SK-N-SH (cell line): Measurements from ENCODE around the gene PRLH. TPM values are rescaled to one million over a fixed set of nuclear protein-coding genes. Genes with fewer than 3 reads are reported as not detected.

Experiments used
- CTCF ChIA-PET: fragments of 300-600, 350-600 bp; formaldehyde crosslinking; extraction: SDS; loops from one replicate; lab custom pipeline; 2021; lab: Yijun Ruan, JAX
- POLR2A ChIA-PET: fragments of 350-600 bp; sonication (Branson Sonifier 250); formaldehyde crosslinking; extraction: SDS; loops from one replicate; lab custom pipeline; 2020; ENCODE audit warnings: antibody characterized with exemption, inconsistent platforms; lab: Yijun Ruan, JAX
- DNase-seq: peaks from one replicate; pipeline ENCODE4 v3.0.0; 2012
- H2AFZ ChIP-seq: fragments of 200-600 bp; sonication (generic); 2 replicates; pipeline ENCODE4 v1.8.1; 2016; ENCODE audit warnings: antibody characterized with exemption, mild to moderate bottlenecking, low read depth
- H3F3A ChIP-seq: fragments of 200-600 bp; sonication (generic); replicated peaks from 2 replicates; pipeline ENCODE3; 2016; ENCODE audit warnings: antibody characterized with exemption, mild to moderate bottlenecking; ENCODE audit not compliant: insufficient read depth
- H3K27ac ChIP-seq, 2 experiments: fragments of 200-500 bp in 1 of 2; fragments of 200-600 bp in 1 of 2; sonication (Bioruptor generic) in 1 of 2; sonication (generic), shearing (Covaris generic) in 1 of 2; 2 replicates each; pipeline versions ENCODE4 v1.5.1 to v1.6.1; 2014 to 2016; ENCODE audit warnings: low read depth in 2 of 2, inconsistent platforms in 1 of 2, low read length in 1 of 2, mild to moderate bottlenecking in 1 of 2, mixed read lengths in 1 of 2
- H3K27me3 ChIP-seq: fragments of 200-600 bp; sonication (generic), shearing (Covaris generic); 2 replicates; pipeline ENCODE4 v1.6.1; 2016; ENCODE audit warnings: mixed run types; ENCODE audit not compliant: insufficient read depth
- H3K36me3 ChIP-seq, 2 experiments: fragments of 200-500 bp in 1 of 2; fragments of 200-600 bp in 1 of 2; sonication (Bioruptor generic) in 1 of 2; sonication (generic) in 1 of 2; replicated peaks in 1 of 2; 2 replicates each; pipeline versions ENCODE3 to v1.5.1; 2014 to 2016; ENCODE audit warnings: low read length in 1 of 2, mild to moderate bottlenecking in 1 of 2; ENCODE audit not compliant: insufficient read depth in 2 of 2, control insufficient read depth in 1 of 2
- H3K4me1 ChIP-seq, 2 experiments: fragments of 200-500 bp in 1 of 2; fragments of 200-600 bp in 1 of 2; sonication (Bioruptor generic) in 1 of 2; sonication (generic), shearing (Covaris generic) in 1 of 2; 2 replicates each; pipeline versions ENCODE4 v1.5.1 to v1.6.1; 2014 to 2016; ENCODE audit warnings: low read depth in 1 of 2, low read length in 1 of 2, mixed run types in 1 of 2; ENCODE audit not compliant: insufficient read depth in 2 of 2, control insufficient read depth in 1 of 2
- H3K4me2 ChIP-seq: fragments of 200-600 bp; sonication (generic), shearing (Covaris generic); 2 replicates; pipeline ENCODE4 v1.6.1; 2017; ENCODE audit warnings: mixed run types
- H3K4me3 ChIP-seq, 2 experiments: fragments of 200-500 bp in 1 of 2; fragments of 200-600 bp in 1 of 2; sonication (Bioruptor generic) in 1 of 2; sonication (generic), shearing (Covaris generic) in 1 of 2; 2 replicates each; pipeline versions ENCODE4 v1.5.1 to v1.8.1; 2014 to 2016; ENCODE audit warnings: low read depth in 2 of 2, inconsistent platforms in 1 of 2, low read length in 1 of 2, mild to moderate bottlenecking in 1 of 2, mixed read lengths in 1 of 2, moderate library complexity in 1 of 2
- H3K79me2 ChIP-seq: fragments of 200-600 bp; sonication (generic); 2 replicates; pipeline ENCODE4 v1.8.1; 2017; ENCODE audit warnings: mild to moderate bottlenecking; ENCODE audit not compliant: insufficient read depth
- H3K9ac ChIP-seq: fragments of 200-600 bp; sonication (generic); 2 replicates; pipeline ENCODE4 v1.6.1; 2017; ENCODE audit warnings: mixed run types
- H3K9me2 ChIP-seq: fragments of 200-600 bp; sonication (generic); 2 replicates; pipeline ENCODE4 v1.6.1; 2017; ENCODE audit warnings: mixed run types
- H3K9me3 ChIP-seq: fragments of 200-600 bp; sonication (generic); 2 replicates; pipeline ENCODE4 v1.6.1; 2017; ENCODE audit warnings: mixed run types, mild to moderate bottlenecking, moderate library complexity
- H4K20me1 ChIP-seq: fragments of 200-600 bp; sonication (generic); 2 replicates; pipeline ENCODE4 v1.6.1; 2017; ENCODE audit warnings: mild to moderate bottlenecking, mixed run types; ENCODE audit not compliant: insufficient read depth
- MAX ChIP-seq: IDR thresholded peaks from 2 replicates; pipeline ENCODE4 v1.4.0; 2012; ENCODE audit warnings: low read depth
- MXI1 ChIP-seq: IDR thresholded peaks from 2 replicates; pipeline ENCODE4 v1.6.1; 2012; ENCODE audit warnings: mild to moderate bottlenecking, low read depth, low read length, improper control_type of control experiment
- NFIC ChIP-seq: IDR thresholded peaks from 2 replicates; pipeline ENCODE4 v1.4.0; 2012; ENCODE audit warnings: borderline replicate concordance
- NRF1 ChIP-seq: IDR thresholded peaks from 2 replicates; pipeline ENCODE4 v1.6.1; 2012; ENCODE audit warnings: low read depth, mild to moderate bottlenecking, low read length
- PBX3 ChIP-seq: IDR thresholded peaks from 2 replicates; pipeline ENCODE4; 2012
- POLR2AphosphoS5 ChIP-seq: IDR thresholded peaks from 2 replicates; pipeline ENCODE4 v1.6.1; 2012; ENCODE audit warnings: low read depth, low read length
- RXRA ChIP-seq: IDR thresholded peaks from 2 replicates; pipeline ENCODE4 v1.4.0; 2012; ENCODE audit warnings: low read depth, mild to moderate bottlenecking, borderline replicate concordance
- SIN3A ChIP-seq: IDR thresholded peaks from 2 replicates; pipeline ENCODE4 v1.6.1; 2012; ENCODE audit warnings: low read depth, mild to moderate bottlenecking, low read length, moderate library complexity, borderline replicate concordance
- TCF12 ChIP-seq: IDR thresholded peaks from 2 replicates; pipeline ENCODE4 v1.4.0; 2012
- USF2 ChIP-seq: fragments of 150-350 bp; IDR thresholded peaks from 2 replicates; pipeline ENCODE4 v1.6.1; 2017; ENCODE audit warnings: antibody characterized with exemption, low read length, low read depth, borderline replicate concordance
- WGBS: methylation state at CpG from one replicate; pipeline ENCODE4 v1.1.6; 2017; ENCODE audit warnings: low lambda C conversion rate; 5-methylcytosine and 5-hydroxymethylcytosine counted together
- polyA plus RNA-seq, 3 experiments: library from polyadenylated mRNA; depleted of rRNA; stranded (reverse); fragments of >200 nt; gene quantifications; 2 replicates each; pipeline ENCODE4 v1.2.3, GENCODE V29; 2012

The PRLH gene
- polyA plus RNA-seq, 1 of the 3 experiments (the other 2 are of a cell fraction) = not detected

GRCh38 chr2:237532160-237532559 is 34.2 kb upstream of the PRLH start (continued):
- TF ChIP-seq USF2 (no peak), NFIC (no peak), SIN3A (no peak), TCF12 (no peak)

GRCh38 chr2:237533668-237534161 is 32.7 kb upstream of the PRLH start:
- TF ChIP-seq NRF1 = no peak
- ChIA-PET CTCF (interaction anchor here (1.0 to 4.2 kb wide), 4 partner anchors 17 to 440 kb away, joined by 3 to 26 read pairs (median 14); no protein-coding TSS in a partner anchor), POLR2A (no interaction called here)
- Histone ChIP-seq H3K4me1 (peaks cover 0 to 4% of the 10 kb centered on the region in 2 experiments; a peak in 1 of 4 replicates), H3K79me2 (peaks cover 4% of the 10 kb centered on the region; the same call in 1 of the 2 replicates), H3F3A (peaks cover 3% of the 10 kb centered on the region), H2AFZ (no peak overlapping the region), H3K4me2 (no peak overlapping the region), H3K27me3 (no peaks in the 10 kb centered on the region), H3K9ac (no peak overlapping the region), H3K9me3 (no peaks in the 10 kb centered on the region), H4K20me1 (no peaks in the 10 kb centered on the region), H3K9me2 (no peaks in the 10 kb centered on the region), H3K4me3 (no peak overlapping the region), H3K36me3 (peaks cover 7 to 71% of the 10 kb centered on the region in 2 experiments), H3K27ac (no peak overlapping the region)
- WGBS = 83% methylated on average over 7 of the region's 7 CpGs
- DNase-seq = no peak

GRCh38 chr2:237534380-237534779 is 32.0 kb upstream of the PRLH start:
- ChIA-PET CTCF (interaction anchor here (1.0 to 4.2 kb wide), 3 partner anchors 22 to 441 kb away, joined by 3 to 26 read pairs (median 23); no protein-coding TSS in a partner anchor), POLR2A (no interaction called here)
- Histone ChIP-seq H3K4me3 (no peak overlapping the region), H3K4me2 (no peak overlapping the region), H3K9me2 (no peaks in the 10 kb centered on the region), H3K4me1 (peaks cover 0 to 4% of the 10 kb centered on the region in 2 experiments; a peak in 1 of 4 replicates), H3K9me3 (no peaks in the 10 kb centered on the region), H3K9ac (no peak overlapping the region), H3K36me3 (peaks cover 7 to 65% of the 10 kb centered on the region in 2 experiments), H3K27ac (no peak overlapping the region), H3K27me3 (no peaks in the 10 kb centered on the region), H3K79me2 (peaks cover 4% of the 10 kb centered on the region; the same call in 1 of the 2 replicates), H3F3A (peaks cover 3% of the 10 kb centered on the region), H2AFZ (no peak overlapping the region), H4K20me1 (no peaks in the 10 kb centered on the region)
- DNase-seq = no peak
- TF ChIP-seq PBX3 (no peak), MAX (no peak), MXI1 (no peak), RXRA (no peak), POLR2AphosphoS5 (no peak)
- 100% methylated on average over 1 of the region's 1 CpG for WGBS
